HG03521 (cell line): Measurements from ENCODE around the gene CAMK1D.
"Not testable (repeated sequence)": the region's sequence is repeated elsewhere in the genome, so short reads cannot be mapped to it uniquely, and the experiment has no call there.

Experiments used
- ATAC-seq: cut with Tn5 transposase; IDR thresholded peaks from one replicate; pipeline ENCODE4 v1.9.1; 2021; ENCODE audit warnings: mild to moderate bottlenecking, moderate library complexity; ENCODE audit not compliant: unreplicated experiment

CAMK1D gene

DNA sequence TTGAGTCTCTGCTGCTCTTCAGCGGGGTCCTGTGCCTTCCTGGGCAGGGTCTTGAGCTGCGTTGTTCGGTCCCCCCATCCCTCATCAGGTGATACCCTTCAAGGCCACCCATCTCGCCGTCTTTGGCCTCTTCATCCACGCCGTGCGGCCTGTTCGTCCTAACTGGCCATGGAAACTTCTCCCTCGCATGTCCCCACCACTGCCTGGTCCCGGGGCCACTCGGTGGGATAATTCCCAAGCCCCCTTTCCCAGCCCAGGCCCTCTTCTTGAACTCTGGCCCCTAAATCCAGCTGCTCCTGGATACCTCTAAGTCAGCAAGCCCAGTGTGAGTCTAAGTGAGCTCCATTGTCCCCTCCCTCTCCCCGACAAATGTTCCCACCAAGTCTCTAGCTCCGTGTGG lies 74.5 kb downstream of the CAMK1D start:
- no peak for ATAC-seq

- ATAC-seq, result no peak
Measured at GRCh38 chr10:12427276-12427675, 77.9 kb downstream of the CAMK1D start.

DNA sequence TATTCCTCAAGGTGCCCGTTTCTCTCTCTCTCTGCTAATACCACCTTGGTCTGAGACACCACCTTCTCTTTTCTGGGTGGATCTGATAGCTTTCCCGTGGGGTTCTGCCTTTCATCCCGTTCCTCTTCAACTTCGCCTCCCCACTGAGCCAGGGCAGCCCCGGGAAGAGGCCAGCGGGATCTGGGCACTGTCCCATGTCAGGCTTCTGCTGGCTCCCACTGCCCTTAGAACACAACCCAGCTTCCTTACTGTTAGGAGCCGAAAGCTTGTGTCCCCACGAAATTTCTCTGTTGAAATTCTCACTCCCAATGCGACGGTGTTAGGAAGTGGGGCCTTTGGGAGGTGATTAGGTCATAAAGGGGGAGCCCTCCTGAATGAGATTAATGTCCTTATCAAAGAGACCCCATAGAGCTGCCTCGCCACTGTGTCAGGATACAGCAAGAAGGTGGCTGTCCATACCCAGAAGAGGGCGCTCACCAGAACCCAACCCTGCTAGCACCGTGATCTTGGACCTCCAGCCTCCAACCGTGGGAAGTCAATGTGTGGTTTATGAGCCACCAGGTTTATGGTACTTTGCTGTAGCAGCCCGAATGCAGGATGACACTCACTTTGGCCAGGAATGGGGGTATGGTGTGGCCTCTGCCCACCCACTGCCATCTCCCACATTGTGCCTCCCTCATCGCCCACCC lies 79.2 kb downstream of the CAMK1D start:
- no peak for ATAC-seq

DNA sequence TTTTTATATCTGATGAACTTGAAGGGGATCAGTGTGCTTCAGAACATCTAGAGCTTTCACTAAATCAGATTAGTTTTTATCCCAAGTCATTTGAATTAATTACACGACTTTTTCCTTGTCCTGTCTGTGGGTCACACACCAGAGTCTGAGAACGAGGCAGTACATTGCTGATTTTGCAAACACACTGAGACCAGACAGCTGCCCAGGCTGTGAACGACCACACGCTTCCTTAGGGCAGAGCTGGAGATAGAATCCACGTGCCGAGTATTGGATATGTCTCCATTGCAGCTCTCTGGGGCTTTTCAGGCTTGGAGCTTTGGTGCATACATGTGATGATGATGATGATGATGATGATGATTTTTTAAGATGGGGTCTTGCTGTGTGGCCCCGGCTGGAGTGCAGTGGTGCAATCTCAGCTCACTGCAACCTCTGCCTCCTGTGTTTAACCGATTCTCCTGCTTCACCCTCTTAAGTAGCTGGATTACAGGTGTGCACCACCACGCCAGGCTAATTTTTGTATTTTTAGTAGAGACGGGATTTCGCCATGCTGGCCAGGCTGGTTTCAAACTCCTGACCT lies 81.1 kb downstream of the CAMK1D start:
- ATAC-seq, result no peak

- ATAC-seq, result no peak
Measured at GRCh38 chr10:12431151-12432101, 82.1 kb downstream of the CAMK1D start.

DNA sequence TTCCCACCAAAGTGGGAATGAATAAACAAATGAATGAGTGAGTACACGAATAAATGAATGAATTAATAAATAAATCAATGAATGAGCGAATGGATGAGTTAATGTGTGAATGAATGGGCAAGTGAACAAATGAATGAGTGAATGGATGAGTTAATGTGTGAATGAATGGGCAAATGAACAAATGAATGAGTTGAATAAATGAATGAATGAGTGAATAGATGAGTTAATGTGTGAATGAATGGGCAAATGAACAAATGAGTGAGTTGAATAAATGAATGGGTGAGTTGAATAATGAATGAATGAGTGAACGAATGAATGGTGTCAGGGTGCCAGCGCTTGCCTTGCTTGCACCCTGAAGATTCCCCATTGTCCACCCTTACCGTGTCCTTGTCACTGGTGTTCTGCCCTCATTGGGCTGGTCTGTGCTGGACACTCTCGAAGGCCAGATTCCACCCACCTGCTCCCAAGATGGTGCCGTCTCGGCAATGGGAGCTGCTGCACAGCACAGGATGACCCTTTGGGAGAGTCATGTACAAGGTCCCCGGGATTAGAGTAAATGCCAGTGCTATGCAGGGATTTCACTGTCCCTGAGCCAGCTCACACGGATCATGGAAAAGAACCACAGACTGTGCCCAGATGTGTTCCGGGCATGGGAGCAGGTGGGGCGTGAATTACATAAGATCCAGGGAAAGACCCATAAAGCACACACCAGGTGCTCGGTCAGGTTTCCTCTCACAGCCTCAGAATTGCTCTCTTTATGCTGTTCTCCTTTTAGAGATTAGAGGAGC lies 83.2 kb downstream of the CAMK1D start:
- no peak for ATAC-seq

DNA sequence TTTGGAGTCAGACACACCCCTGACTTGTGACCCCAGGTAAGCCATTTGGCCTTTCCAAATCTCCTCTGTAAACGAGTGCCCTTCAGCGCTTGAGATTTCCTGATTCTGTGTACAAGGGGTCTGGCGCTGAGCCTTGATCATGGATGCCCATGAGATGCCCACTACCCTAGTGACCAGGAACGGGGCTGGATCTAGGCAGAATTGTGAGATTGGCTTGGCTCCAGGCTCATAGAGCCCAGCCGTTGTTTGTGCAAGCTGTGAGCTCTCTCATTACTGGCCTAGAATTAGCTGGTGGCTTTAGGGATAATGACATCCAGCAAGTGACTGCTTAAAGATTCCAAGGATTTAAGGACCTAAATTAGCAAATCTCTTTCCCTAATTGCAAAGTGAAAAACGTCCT lies 84.9 kb downstream of the CAMK1D start:
- no peak for ATAC-seq

- ATAC-seq, result not testable (repeated sequence)
Measured at GRCh38 chr10:12434677-12435076, 85.3 kb downstream of the CAMK1D start.

DNA sequence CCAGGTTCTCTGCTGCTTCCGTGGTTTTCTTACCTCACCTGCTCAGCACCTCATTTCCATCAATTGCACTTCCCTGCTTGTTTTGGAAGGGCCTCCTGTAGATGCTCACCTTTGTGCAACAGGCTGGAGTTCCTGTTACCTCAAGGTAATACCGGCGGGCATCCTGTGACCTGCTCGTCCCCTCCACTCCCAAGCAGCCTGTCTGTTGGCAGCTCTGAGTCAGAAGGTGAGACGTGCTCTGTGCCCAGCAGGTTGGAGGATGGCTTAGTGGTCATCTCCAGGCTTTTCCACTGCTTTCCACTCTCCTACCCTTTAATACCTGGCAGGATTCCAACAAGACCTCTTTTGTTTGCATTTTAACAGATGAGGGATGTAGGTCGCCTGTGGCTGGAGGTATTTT lies 86.0 kb downstream of the CAMK1D start:
- ATAC-seq, result no peak

- ATAC-seq, result no peak
Measured at GRCh38 chr10:12438919-12439692, 89.8 kb downstream of the CAMK1D start.

GRCh38 chr10:12439767-12440166 lies 90.4 kb downstream of the CAMK1D start:
- not testable (repeated sequence) for ATAC-seq

GRCh38 chr10:12443026-12443425 lies 93.7 kb downstream of the CAMK1D start:
- ATAC-seq, result no peak

GRCh38 chr10:12444981-12445700 lies 95.8 kb downstream of the CAMK1D start:
- no peak for ATAC-seq

DNA sequence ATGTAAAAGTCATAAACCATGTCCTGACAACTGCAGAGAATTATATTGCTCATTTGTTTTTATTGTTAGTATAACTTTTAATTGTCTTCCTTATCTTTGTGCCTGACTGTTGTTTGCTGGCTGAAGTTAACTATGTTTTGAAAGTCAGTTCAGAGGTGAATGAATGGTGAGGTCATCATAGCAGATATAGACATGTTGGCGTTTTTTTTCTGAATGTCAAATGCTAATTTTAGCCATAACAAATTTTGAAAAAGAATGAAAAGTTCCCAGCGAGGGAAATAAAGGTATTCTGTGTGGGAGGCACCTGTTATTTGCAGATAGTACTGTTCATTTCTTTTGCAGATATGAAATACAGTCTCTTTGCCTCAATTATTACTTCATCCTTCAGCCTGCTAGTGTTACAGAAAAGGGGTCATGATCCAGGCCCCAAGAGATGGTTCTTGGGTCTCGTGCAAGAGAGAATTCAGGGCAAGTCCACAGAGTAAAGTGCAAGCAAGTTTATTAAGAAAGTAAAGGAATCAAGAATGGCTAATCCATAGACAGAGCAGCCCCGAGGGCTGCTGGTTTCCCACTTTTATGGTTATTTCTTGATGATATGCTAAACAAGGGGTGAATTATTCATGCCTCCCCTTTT lies 96.5 kb downstream of the CAMK1D start:
- ATAC-seq, result no peak

- ATAC-seq, result no peak
Measured at GRCh38 chr10:12448340-12448728, 99.0 kb downstream of the CAMK1D start.

DNA sequence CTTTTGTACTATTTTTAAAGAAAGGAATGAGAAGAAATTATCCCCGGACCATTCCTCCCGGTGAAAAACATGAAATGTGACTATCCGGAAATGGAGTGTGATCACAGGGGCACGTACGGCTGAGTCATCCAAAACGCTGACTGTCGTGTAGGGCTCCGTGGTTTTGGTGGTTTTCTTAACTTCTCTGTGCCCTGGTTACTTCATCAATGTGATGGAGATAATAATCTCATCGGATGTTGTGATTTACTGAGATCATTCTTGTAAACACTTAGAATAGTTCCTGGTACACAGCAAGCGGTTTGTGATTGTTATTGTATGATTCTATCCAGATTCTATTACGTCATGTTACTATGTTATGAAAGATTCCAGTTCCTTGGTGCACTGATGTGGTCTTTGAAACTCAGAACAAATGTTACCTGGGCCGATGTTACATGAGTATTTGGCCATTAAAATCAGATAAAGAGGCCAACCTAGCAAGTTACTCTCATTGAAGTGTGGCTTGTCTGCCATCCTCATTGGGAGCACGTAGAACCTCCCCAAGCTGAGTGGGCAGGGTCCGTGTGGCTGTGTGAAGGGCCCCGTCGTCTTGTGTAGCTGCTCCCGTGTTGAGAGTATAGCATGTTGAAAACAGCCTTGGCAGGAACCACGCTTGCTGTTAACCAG lies 99.5 kb downstream of the CAMK1D start:
- peak; percentile 86 for ATAC-seq

GRCh38 chr10:12455318-12455717 lies 106.0 kb downstream of the CAMK1D start:
- ATAC-seq, result no peak

DNA sequence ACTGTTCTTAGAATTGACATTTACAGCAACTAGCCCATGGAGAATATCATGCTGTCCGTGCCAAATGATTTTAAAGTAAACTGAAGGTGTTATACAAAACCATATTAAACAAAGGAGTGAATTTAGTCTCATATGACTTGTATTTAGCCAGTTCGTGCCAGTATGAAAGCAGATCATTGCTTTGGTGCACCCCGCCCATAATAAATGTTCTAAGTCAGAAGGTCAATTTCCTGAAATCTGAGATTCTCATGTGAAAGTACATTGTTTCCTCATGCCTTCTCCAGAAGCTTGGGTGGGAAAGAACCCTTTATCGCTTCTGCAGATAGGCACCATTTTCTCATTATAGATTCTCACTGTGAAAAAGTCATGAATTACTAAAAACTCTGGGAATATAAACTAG lies 106.4 kb downstream of the CAMK1D start:
- ATAC-seq, result no peak

DNA sequence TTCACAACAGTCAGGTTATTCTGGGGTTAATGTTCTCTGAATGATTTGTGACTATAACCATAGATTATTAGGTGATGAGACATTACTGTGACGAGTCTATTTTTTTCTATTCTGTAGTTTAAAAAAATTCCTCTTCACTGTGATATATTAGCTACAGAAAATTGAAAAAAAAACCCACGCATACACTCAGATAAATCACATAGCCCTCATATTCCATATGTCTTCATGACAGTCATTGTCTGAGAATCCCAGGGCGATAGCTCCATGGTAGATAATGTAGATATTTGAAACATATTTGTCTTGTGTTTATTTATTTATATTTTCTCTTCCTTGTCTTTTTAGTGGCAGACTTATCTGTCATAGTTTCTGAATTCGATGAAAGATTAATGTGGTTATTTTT lies 110.0 kb downstream of the CAMK1D start:
- ATAC-seq, result no peak
